Pancreas (tissue), 10 donors: ENCODE measurements around the gene CHMP6. TPM values are rescaled to one million over a fixed set of nuclear protein-coding genes. Genes with fewer than 3 reads are reported as not detected.
A peak's percentile ranks its signal among the peaks of the same experiment; 100 is the strongest.

ENCODE experiments used
- ATAC-seq, 4 donors: fragments of 200-7000 bp; cut with Tn5 transposase; one replicate each; pipeline versions ENCODE4 v1.8.0 to v1.9.1; 2020; ENCODE audit warnings: mild to moderate bottlenecking in 4 of 4, moderate library complexity in 4 of 4
- DNase-seq, 6 donors: peaks; one replicate each; pipeline ENCODE4 v3.0.0-alpha.2; 2020
- FAIRE-seq: peaks from 2 replicates; lab custom pipeline; 2012; peaks lifted over from hg19 to GRCh38; lab: Jason Lieb, UNC
- H3K27ac ChIP-seq, 4 donors: fragments of 200-600 bp; sonication (generic); 1 replicate in 3 of 4; 2 replicates in 1 of 4; pipeline versions ENCODE4 v1.5.0 to v1.8.0; 2020
- H3K27me3 ChIP-seq, 4 donors: fragments of 200-600 bp; one replicate each; pipeline ENCODE4 v1.8.0; 2021
- H3K36me3 ChIP-seq, 3 donors: fragments of 200-600 bp; sonication (generic) in 1 of 3; one replicate each; pipeline versions ENCODE4 v1.5.0 to v1.8.0; 2020 to 2021
- H3K4me1 ChIP-seq, 3 donors: fragments of 200-600 bp; one replicate each; pipeline ENCODE4 v1.8.0; 2021
- H3K4me3 ChIP-seq, 4 donors: fragments of 200-600 bp; sonication (generic) in 2 of 4; one replicate each; pipeline versions ENCODE4 v1.5.0 to v1.8.0; 2020 to 2021
- H3K9me3 ChIP-seq, 4 donors: fragments of 200-600 bp; one replicate each; pipeline ENCODE4 v1.8.0; 2021
- CTCF ChIP-seq, 4 donors: fragments of 200-600 bp; sonication (generic) in 3 of 4; IDR thresholded peaks; one replicate each; pipeline versions ENCODE4 v1.5.0 to v1.8.0; 2021; ENCODE audit warnings: antibody characterized with exemption in 4 of 4
- WGBS, 2 donors: extraction: QIAGEN DNeasy Blood & Tissue Kit; methylation state at CpG; one replicate each; pipeline ENCODE4 v1.1.7; 2013; 5-methylcytosine and 5-hydroxymethylcytosine counted together
- intact Hi-C, 3 donors: fragments of 100-400 bp; cut with DNase I; formaldehyde crosslinking; loops; one replicate each; pipeline versions ENCODE4 v1.11.1 to v1.14.2; 2022
- polyA plus RNA-seq, 2 donors: library from polyadenylated mRNA; stranded (reverse); fragments of 200-250 nt; gene quantifications; one replicate each; pipeline ENCODE4 v1.2.3, GENCODE V29; 2013
- total RNA-seq, 6 donors: library from RNA; stranded (reverse); fragmentation: NEBNext Ultra II Directional in 4 of 6; extraction: Animal tissue kit (Norgen Biotek cat#: 25700) in 4 of 6; gene quantifications; one replicate each; pipeline versions ENCODE4 v1.2.1 to v1.2.4, GENCODE V29; 2021 to 2023
- donor health status: healthy with polysubstance abuse.
- donor health status: DM: no; HTN: no; CAD: no; lungs with moderate emphysema.
- donor health status: DM: no; HTN: no; CAD: no.
- donor health status: control.
- donor health status: control.
- donor health status: Bipolar disorder and iron deficiency.
- donor health status: DM: yes; HTN: yes; CAD: no.
- donor health status: DM: no; HTN: no; CAD: no.
- donor health status: DM: no; HTN: no; CAD: no.
- donor health status: DM: yes; HTN: yes; CAD: no.

The CHMP6 gene
- total and polyA plus RNA-seq, 8 donors, result 9.5 to 30.8 (median 13.8) TPM

- Histone ChIP-seq H3K36me3 (no peaks in the 10 kb centered on the region), H3K27ac (no peak overlapping the region), H3K4me1 (peaks cover 0 to 7% (median 0%) of the 10 kb centered on the region in 3 donors), H3K4me3 (no peak overlapping the region), H3K27me3 (no peaks in the 10 kb centered on the region), H3K9me3 (no peaks in the 10 kb centered on the region)
- DNase-seq (peak in 1 of 6 donors; percentile 69), FAIRE-seq (no peak), ATAC-seq (no peak)
- intact Hi-C loops, result loop anchor here in 2 of 3 donors (5.0 to 10.0 kb wide), 2 partner anchors 115 to 552 kb away; no protein-coding TSS in a partner anchor
- no peak for TF ChIP-seq CTCF (IDR thresholded peaks at IDR 0.05)
- 66 to 76% methylated on average over 24 to 26 of the region's 26 CpGs for WGBS, 2 donors
Observed at GRCh38 chr17:80979547-80980378, 11.9 kb upstream of the CHMP6 start.

- Histone ChIP-seq H3K4me3 (no peak overlapping the region), H3K27me3 (no peaks in the 10 kb centered on the region), H3K9me3 (no peaks in the 10 kb centered on the region), H3K4me1 (peaks cover 0 to 7% (median 0%) of the 10 kb centered on the region in 3 donors), H3K27ac (no peak overlapping the region), H3K36me3 (no peaks in the 10 kb centered on the region)
- FAIRE-seq, result no peak
- no peak for TF ChIP-seq CTCF (IDR thresholded peaks at IDR 0.05)
- WGBS, 2 donors, result 56 to 64% methylated on average over 7 of the region's 7 CpGs
- no peak for DNase-seq
- ATAC-seq, result no peak
- intact Hi-C loops, result loop anchor here in 1 of 3 donors (5.0 kb wide), 1 partner anchor 553 kb away; no protein-coding TSS in a partner anchor
Observed at GRCh38 chr17:80980397-80981061, 11.1 kb upstream of the CHMP6 start.

GRCh38 chr17:80981062-80981902, 10.4 kb upstream of the CHMP6 start:
- no peaks in the 10 kb centered on the region for H3K27me3 ChIP-seq
- H3K36me3 ChIP-seq, result no peaks in the 10 kb centered on the region
- H3K4me3 ChIP-seq, result no peak overlapping the region
- WGBS, 2 donors, result 5 to 21% methylated on average over 17 to 65 of the region's 65 CpGs
- DNase-seq, result peak in 2 of 6 donors; percentile 42 to 77
- intact Hi-C loops, result loop anchor here in 1 of 3 donors (5.0 kb wide), 1 partner anchor 554 kb away; no protein-coding TSS in a partner anchor
- no peak overlapping the region for H3K27ac ChIP-seq
- peaks cover 0 to 7% (median 0%) of the 10 kb centered on the region in 3 donors for H3K4me1 ChIP-seq
- peak; percentile 52 to 74 (median 61) for TF ChIP-seq CTCF (IDR thresholded peaks at IDR 0.05)
- peak in 3 of 4 donors; percentile 35 to 63 (median 60) for ATAC-seq
- H3K9me3 ChIP-seq, result no peaks in the 10 kb centered on the region
- FAIRE-seq, result no peak

GRCh38 chr17:80981929-80982425, 9.7 kb upstream of the CHMP6 start:
- DNase-seq (no peak), FAIRE-seq (no peak), ATAC-seq (no peak)
- no peaks in the 10 kb centered on the region for H3K27me3 ChIP-seq
- intact Hi-C loops, result loop anchor here in 2 of 3 donors (2.0 to 5.0 kb wide), 2 partner anchors 553 to 555 kb away; no protein-coding TSS in a partner anchor
- no peaks in the 10 kb centered on the region for H3K9me3 ChIP-seq
- H3K36me3 ChIP-seq, result no peaks in the 10 kb centered on the region
- H3K27ac ChIP-seq, result no peak overlapping the region
- WGBS, 2 donors, result 54 to 55% methylated on average over 17 of the region's 17 CpGs
- no peak overlapping the region for H3K4me3 ChIP-seq
- H3K4me1 ChIP-seq, result peaks cover 0 to 7% (median 0%) of the 10 kb centered on the region in 3 donors
- TF ChIP-seq CTCF (IDR thresholded peaks at IDR 0.05), result no peak
